Peyer's patch (tissue), 4 donors: ENCODE measurements around the gene CUBN. TPM values are rescaled to one million over a fixed set of nuclear protein-coding genes. Genes with fewer than 3 reads are reported as not detected.

Source experiments
- DNase-seq, 3 donors: peaks; one replicate each; pipeline ENCODE4 v3.0.0-alpha.2; 2017 to 2019
- H3K27ac ChIP-seq, 4 donors: fragments of 200-600 bp; sonication (generic); one replicate each; pipeline ENCODE4 v1.5.1; 2016 to 2019
- H3K27me3 ChIP-seq, 2 donors: fragments of 200-600 bp; sonication (generic); one replicate each; pipeline ENCODE4 v1.5.1; 2019
- H3K36me3 ChIP-seq, 3 donors: fragments of 200-600 bp; sonication (generic); one replicate each; pipeline ENCODE4 v1.5.1; 2016 to 2019
- H3K4me1 ChIP-seq, 4 donors: fragments of 200-600 bp; sonication (generic); one replicate each; pipeline ENCODE4 v1.5.1; 2016 to 2019
- H3K4me3 ChIP-seq, 4 donors: fragments of 200-600 bp; sonication (generic); 1 replicate in 3 of 4; 2 replicates in 1 of 4; pipeline ENCODE4 v1.5.1; 2016 to 2019; ENCODE audit warnings: mild to moderate bottlenecking in 1 of 4
- H3K9me3 ChIP-seq, 4 donors: fragments of 200-600 bp; sonication (generic); one replicate each; pipeline ENCODE4 v1.5.1; 2016 to 2019; ENCODE audit warnings: mild to moderate bottlenecking in 1 of 4
- POLR2A ChIP-seq, 2 donors: fragments of 450-650 bp; IDR thresholded peaks; one replicate each; pipeline ENCODE4 v1.5.1; 2017; ENCODE audit warnings: antibody characterized with exemption in 2 of 2, mild to moderate bottlenecking in 2 of 2, moderate library complexity in 2 of 2
- total RNA-seq, 4 donors: library from RNA; depleted of rRNA; stranded (reverse); fragments of >200 nt; gene quantifications; one replicate each; pipeline ENCODE4 v1.1.0, GENCODE V29; 2016
- TF ChIP-seq, protein P1 (sequence below), 6 experiments: fragments of 450-650 bp in 4 of 6; fragments of 200-600 bp in 2 of 6; sonication (generic) in 1 of 6; IDR thresholded peaks; one replicate each; pipeline ENCODE4 v1.5.1; 2017 to 2019; ENCODE audit warnings: antibody characterized with exemption in 6 of 6, mild to moderate bottlenecking in 3 of 6, moderate library complexity in 1 of 6

Gene CUBN
- total RNA-seq, 4 donors from 2014 or later, result 2.5 to 329 (median 126) TPM

DNA sequence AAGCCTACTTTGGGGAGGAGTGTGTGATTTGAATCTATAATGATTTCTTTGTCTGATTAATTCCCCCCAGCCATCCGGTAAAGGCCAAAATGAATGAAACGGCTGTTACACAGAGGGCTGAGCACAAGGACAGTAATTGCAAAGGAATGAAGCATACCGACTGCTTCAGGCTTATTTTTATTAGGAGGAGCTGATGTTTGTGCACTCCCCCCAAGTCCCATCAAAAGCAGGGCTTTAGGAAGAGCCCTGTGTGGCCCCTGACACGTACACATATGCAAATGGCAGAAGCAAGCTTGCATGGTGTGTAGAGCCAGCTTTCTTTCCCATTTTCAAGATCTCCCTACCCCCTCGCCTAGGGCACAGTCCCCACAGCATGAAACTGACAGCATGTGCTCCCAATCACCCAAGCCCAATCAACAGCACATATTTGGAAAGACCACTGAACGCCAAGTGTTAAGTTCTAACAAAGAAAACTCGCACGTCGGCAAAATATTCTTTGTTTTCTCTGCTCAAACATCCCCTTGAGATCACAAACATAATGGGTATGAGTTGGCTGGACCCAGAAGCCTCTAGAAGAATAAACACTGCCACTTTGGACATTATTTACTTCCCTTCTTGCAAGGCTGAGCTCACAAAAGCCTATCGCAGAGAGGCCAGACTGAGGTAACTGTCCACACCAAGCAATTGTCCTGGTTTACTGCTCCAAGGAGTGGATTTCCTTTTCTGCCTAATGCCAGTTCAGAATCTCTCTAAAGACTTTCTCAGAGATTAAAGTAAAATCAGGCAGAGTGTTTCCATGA, 143.0 kb downstream of the CUBN start:
- Histone ChIP-seq H3K4me1 (no peaks in the 10 kb centered on the region), H3K36me3 (no peaks in the 10 kb centered on the region), H3K27me3 (no peaks in the 10 kb centered on the region), H3K27ac (peak overlapping the region; percentile 19 to 62 (median 56)), H3K4me3 (no peak overlapping the region), H3K9me3 (no peaks in the 10 kb centered on the region)
- TF ChIP-seq POLR2A (IDR thresholded peaks at IDR 0.05), result no peak
- TF ChIP-seq, protein P1, sequence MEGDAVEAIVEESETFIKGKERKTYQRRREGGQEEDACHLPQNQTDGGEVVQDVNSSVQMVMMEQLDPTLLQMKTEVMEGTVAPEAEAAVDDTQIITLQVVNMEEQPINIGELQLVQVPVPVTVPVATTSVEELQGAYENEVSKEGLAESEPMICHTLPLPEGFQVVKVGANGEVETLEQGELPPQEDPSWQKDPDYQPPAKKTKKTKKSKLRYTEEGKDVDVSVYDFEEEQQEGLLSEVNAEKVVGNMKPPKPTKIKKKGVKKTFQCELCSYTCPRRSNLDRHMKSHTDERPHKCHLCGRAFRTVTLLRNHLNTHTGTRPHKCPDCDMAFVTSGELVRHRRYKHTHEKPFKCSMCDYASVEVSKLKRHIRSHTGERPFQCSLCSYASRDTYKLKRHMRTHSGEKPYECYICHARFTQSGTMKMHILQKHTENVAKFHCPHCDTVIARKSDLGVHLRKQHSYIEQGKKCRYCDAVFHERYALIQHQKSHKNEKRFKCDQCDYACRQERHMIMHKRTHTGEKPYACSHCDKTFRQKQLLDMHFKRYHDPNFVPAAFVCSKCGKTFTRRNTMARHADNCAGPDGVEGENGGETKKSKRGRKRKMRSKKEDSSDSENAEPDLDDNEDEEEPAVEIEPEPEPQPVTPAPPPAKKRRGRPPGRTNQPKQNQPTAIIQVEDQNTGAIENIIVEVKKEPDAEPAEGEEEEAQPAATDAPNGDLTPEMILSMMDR (IDR thresholded peaks at IDR 0.05), result no peak
- no peak for DNase-seq

GRCh38 chr10:16986082-16986405, 143.6 kb downstream of the CUBN start:
- H3K9me3 ChIP-seq, result no peaks in the 10 kb centered on the region
- no peaks in the 10 kb centered on the region for H3K27me3 ChIP-seq
- no peaks in the 10 kb centered on the region for H3K4me1 ChIP-seq
- H3K36me3 ChIP-seq, result no peaks in the 10 kb centered on the region
- no peak for DNase-seq
- H3K4me3 ChIP-seq, result no peak overlapping the region
- TF ChIP-seq, protein P1 (IDR thresholded peaks at IDR 0.05), result no peak
- TF ChIP-seq POLR2A (IDR thresholded peaks at IDR 0.05), result no peak
- H3K27ac ChIP-seq, result peak overlapping the region in 3 of 4 donors; percentile 55 to 62 (median 57)

- no peaks in the 10 kb centered on the region for H3K36me3 ChIP-seq
- no peak for DNase-seq
- H3K9me3 ChIP-seq, result no peaks in the 10 kb centered on the region
- TF ChIP-seq, protein P1 (IDR thresholded peaks at IDR 0.05), result no peak
- H3K4me1 ChIP-seq, result no peaks in the 10 kb centered on the region
- H3K27ac ChIP-seq, result no peak overlapping the region
- H3K27me3 ChIP-seq, result no peaks in the 10 kb centered on the region
- H3K4me3 ChIP-seq, result no peak overlapping the region
Measured at GRCh38 chr10:16984242-16984641, 145.4 kb downstream of the CUBN start.

- DNase-seq, result no peak
- Histone ChIP-seq H3K27ac (no peak overlapping the region), H3K36me3 (no peaks in the 10 kb centered on the region), H3K4me1 (no peaks in the 10 kb centered on the region), H3K27me3 (no peaks in the 10 kb centered on the region), H3K4me3 (no peak overlapping the region), H3K9me3 (no peaks in the 10 kb centered on the region)
- TF ChIP-seq POLR2A (IDR thresholded peaks at IDR 0.05), result no peak
Measured at GRCh38 chr10:16976803-16977202, 152.8 kb downstream of the CUBN start.

DNA sequence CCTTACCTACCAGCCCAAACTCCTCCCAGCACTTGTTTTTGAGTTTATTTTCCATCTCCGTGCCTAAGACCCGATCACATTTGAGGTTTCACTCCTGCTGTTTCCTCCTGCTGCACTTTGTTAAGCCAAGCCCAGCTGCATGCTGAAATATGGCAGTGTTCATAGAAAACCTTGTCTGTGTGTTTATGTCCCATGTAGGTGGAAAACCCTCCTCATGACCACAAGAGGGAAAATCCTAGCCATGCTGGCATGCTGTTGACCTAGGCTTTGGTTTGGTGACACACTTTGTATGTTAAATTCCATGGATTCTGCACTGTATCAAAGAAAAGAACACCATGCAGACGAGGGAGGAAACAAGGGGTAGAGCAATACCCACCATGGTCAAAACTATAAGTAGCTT, 154.4 kb downstream of the CUBN start:
- no peaks in the 10 kb centered on the region for H3K9me3 ChIP-seq
- DNase-seq, result no peak
- no peak for TF ChIP-seq POLR2A (IDR thresholded peaks at IDR 0.05)
- TF ChIP-seq, protein P1 (IDR thresholded peaks at IDR 0.05), result no peak
- H3K27me3 ChIP-seq, result no peaks in the 10 kb centered on the region
- no peak overlapping the region for H3K4me3 ChIP-seq
- H3K4me1 ChIP-seq, result no peaks in the 10 kb centered on the region
- H3K27ac ChIP-seq, result no peak overlapping the region
- H3K36me3 ChIP-seq, result no peaks in the 10 kb centered on the region

DNA sequence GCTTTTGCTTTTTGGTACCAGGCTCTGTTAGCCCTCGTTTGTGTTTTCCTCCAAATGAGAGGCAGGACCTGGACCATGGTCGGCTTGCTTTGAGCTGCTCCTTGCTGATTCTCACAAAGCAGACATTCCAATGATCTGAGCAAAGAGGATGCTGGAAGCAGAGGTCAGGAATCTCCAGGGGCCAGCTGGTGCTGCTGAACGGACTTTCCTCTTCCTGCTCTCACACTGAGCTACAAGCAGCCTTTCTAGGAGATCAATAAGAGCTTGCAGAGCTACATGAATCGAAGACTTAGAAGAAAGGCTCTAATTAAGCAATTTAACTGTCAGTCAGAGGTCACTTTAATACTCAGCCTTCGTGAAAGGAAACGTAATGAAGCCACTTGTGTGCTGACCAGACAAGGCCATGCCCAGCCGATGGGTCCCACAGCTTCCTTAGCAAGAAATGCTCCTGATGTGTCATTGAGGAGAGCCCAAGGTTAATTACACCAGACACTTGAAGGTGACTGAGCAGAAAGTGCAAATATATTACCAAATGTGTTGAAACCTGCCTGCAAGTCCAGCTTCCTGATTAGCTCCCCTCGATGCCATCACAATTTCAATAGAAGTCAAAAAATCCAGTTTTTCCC, 161.1 kb downstream of the CUBN start:
- TF ChIP-seq POLR2A (IDR thresholded peaks at IDR 0.05), result no peak
- TF ChIP-seq, protein P1 (IDR thresholded peaks at IDR 0.05), result no peak
- H3K9me3 ChIP-seq, result no peaks in the 10 kb centered on the region
- no peaks in the 10 kb centered on the region for H3K4me1 ChIP-seq
- peak overlapping the region in 3 of 4 donors; percentile 8 to 73 (median 25) for H3K27ac ChIP-seq
- no peaks in the 10 kb centered on the region for H3K36me3 ChIP-seq
- H3K27me3 ChIP-seq, result no peaks in the 10 kb centered on the region
- no peak overlapping the region for H3K4me3 ChIP-seq
- DNase-seq, result no peak
